GM12892 (cell line): Measurements from ENCODE around the gene GNB2.

ENCODE experiments used
- POLR2A ChIP-seq: IDR thresholded peaks from 2 replicates; pipeline ENCODE4 v1.6.1; 2011; ENCODE audit warnings: low read depth, low read length, control low read depth
- TAF1 ChIP-seq: IDR thresholded peaks from 2 replicates; pipeline ENCODE4 v1.6.1; 2011; ENCODE audit warnings: low read depth, mild to moderate bottlenecking, control low read depth, low read length, borderline replicate concordance

- TF ChIP-seq POLR2A = peak; percentile 62
- TF ChIP-seq TAF1 = 0 out of 2 replicates have a peak, but pooled peaks have one; percentile 12
These were observed 40.4 kb upstream of the GNB2 start for GRCh38 chr7:100632951-100633717.
